SHP77 treated with DMSO at 0.1 percent for 48 hours (cell line): ENCODE results near the gene SNCA.

Source experiments
- DNase-seq: peaks from one replicate; lab custom pipeline; 2025; lab: John Stamatoyannopoulos, UW

The SNCA gene

DNA sequence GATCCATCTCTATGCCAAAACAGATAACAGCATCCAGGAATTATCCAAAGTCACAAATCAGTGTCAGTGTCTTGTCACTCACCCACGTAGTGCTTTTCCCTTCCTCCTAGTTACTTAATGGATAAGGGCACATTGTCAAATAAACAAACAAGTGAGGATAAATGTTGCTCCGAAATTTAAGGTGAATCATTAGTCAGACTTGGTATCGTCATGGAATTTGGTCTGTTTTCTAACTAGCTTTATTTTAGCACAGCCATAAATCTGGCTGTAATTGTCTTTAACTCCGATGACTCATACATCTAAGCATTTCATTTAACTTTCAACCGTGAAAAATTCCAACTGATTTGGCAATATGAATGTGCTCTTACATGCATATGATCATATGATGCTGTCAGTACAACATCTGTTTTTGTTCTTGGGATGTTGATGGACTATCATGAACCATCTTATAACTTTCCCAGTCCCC lies 83.3 kb downstream of the SNCA start:
- DNase-seq, result no peak

DNA sequence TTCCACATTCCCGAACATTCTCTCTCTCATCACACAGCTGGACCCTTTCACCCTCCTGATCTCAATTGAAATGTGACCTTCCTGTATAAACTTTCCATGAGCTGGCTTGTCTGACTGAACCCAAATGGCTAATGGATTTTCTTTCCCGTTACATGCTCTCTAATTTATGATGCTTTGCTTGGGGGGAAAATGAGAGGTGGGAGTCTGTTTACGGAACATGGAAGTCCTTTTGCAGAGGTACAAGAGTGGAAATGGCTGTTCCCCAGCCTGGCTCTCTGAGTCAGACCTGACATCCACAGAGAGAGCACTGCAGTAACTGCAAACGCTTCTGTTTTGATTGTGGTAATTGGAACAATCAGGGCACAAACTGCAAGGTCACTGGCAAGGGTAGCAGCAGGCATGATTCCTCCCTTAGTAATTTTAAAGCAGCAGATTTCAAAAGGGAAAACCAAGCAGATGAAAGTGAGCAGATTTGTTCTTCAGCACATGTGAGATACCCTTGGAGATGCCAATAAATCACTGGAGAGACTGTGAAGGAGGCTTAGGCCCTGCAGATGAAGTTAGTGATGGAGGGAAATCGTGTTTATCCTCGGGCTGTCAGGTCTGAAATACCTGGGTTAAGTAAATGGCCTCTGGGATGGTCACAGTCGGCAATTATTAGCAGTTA lies 83.9 kb downstream of the SNCA start:
- DNase-seq, result no peak

DNA sequence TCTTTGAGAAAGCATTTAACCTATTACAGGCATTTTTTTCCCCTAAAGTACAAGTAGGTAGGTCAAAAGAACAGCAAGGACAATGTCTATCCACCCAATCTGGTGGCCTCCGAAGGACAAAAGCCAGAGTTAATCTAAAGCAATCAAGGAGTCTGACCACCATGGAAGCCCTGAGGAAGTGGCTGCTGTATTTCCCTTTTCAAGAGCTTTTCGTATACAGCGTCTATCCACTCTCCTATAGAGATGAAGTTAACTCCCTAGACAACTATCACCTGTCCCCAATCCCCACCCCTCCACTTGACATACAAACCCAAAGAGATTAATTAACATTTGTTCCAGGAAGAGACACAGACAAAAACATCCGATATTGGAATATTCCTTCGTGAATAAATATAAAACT lies 85.5 kb downstream of the SNCA start:
- no peak for DNase-seq

DNA sequence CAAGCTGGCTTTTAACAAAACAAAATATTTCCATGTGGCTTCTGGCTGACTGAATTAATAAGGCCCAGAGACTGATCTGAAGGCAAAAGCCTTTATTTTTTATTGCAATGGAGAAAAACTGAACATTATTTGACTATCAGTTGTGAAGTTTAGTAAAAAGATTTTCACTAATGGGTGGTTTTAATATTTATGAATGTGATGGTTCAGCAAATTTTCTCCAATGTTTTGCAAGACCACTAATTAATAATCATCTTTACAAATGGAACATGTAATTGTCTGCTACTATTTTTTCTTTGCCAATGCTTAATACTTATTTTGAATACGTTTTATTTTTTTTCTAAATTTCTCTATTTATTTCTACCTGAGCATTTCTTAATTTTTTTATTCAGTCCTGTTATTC lies 90.6 kb downstream of the SNCA start:
- no peak for DNase-seq

DNA sequence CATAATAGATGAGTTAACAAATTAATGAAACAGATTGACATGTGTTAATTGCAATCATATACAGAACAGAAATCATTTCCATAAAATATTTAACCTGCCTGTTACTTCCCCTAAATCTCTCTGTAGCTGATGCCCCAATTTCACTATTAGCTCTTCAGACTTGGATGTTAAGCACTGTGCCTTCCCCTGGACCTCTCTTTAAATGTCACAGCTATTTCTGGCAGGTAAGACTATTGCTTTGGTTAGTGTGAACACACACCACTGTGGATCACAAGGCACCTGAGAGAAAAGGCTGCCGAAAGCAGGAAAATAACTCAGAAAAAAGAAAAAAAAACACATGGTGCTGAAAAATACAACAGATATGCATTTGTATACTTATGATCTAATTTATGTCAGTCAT lies 91.3 kb downstream of the SNCA start:
- no peak for DNase-seq

DNA sequence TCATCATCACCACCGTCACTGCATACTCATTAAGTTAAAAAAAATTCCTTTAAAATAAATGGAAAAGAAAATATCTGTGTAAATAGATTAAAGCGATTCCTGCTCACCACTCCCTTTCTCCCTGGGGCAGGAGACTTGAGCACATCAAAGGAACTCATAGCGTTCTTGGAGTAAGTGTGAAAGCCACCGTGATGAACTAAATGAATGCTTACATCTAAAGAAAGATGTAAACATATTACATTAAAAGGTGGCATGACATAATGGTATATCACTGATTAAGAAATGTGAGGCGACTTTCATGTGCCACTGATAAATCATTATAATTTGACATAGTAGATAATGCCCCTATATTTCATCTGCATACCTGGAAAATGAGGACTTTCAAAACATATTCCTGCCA lies 92.0 kb downstream of the SNCA start:
- DNase-seq, result no peak

DNA sequence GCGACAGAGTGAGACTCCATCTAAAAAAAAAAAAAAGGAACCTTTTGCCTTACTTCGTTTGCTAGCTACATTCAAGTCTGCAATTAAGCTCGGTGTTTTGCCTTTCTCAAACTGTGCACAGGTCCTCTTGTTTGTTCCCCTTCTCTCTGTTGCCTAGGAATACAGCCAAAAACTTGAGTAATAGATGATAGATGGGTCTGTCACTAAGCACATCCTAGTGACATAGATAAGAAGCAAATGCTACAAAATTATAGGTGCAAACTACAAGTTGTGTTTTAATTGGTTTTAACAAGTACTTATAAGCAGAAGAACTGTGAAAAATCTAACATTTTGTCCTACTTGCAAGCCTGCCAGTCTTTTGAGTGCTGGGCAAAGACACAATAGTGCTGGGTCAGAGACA lies 95.2 kb downstream of the SNCA start:
- DNase-seq, result no peak

DNA sequence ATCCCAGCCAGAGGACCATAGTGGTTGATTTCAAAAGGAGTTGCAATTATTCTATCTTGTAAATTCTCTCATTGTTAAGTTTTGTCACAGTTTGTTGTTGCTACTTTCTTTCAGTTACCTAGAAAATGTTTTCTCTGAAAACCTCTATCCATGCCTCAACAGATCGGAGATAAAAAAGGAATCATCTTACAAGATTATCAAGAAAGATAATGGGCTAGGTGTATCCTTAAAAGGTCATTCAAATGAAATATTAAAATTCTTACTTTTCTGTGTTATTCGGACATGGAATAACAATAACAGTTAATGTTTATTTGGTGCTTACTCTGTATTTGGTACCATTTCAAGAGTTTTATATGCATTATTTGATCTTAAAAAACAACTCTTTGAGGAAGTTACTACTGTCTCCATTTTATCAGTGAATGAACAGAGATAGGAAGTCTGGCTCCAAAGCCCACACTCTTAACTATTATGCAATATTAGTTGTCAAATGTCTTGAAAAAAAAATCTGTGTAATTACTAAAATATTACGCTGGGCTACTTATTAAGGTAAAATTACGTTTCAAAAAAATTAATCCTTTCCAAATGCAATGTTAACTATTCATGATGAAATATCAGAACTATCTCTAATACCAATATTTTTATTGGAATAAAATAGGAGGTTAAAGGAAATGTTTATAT lies 97.5 kb downstream of the SNCA start:
- no peak for DNase-seq

DNA sequence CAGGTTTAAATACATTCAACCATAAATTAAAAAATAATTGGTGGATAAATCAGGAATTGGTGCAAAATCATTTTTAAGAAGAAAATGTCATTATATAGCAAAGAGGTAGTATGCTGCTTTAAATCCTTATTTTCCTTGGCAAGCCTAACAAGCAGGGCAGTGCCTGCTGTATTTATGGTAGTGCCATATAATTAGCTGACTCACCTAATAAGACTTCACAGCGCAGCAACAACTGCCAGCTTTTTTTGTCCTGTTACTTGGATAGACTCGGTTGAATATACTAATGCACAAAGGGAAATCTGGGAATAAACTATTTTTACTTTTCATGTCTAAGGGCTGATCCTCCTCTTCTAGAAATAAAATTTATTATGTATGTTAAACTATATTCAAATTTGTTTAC lies 99.1 kb downstream of the SNCA start:
- no peak for DNase-seq

DNA sequence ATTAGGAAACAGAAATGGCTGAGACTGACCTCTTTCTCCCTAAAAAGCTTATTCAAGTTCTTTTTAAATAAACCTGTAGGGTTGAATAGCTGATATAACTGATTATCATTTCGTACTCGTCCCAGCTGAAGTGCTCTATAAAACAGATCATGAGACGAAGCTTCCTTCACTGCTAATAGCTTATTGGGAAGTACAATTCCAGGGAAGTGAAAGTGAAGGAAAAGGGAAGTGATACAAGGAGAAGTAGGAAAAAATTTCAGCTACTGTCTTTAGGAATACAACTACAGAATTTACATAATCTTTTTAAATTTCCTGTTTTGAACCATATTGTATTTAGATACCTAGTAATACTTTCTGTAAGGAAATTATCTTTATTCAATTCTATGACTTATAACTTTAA lies 103.0 kb downstream of the SNCA start:
- no peak for DNase-seq

DNA sequence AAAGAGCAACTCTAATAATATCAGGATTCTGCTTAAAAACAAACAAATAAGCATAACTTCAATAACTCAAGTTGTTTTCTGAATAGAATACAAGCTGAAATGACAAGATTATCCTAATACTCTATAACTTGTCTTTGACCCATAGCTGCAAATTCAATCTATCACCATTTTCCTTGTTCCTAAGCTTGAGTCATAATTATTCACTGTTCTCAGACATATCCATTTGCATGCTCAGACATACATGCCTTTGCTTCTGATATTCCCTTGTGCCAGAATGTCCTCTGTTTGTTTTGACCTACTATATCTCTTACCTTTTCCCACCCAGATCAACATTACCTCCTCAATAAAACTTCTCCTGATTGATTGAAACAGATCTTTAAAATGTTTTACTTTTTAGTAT lies 109.7 kb downstream of the SNCA start:
- DNase-seq, result no peak

DNA sequence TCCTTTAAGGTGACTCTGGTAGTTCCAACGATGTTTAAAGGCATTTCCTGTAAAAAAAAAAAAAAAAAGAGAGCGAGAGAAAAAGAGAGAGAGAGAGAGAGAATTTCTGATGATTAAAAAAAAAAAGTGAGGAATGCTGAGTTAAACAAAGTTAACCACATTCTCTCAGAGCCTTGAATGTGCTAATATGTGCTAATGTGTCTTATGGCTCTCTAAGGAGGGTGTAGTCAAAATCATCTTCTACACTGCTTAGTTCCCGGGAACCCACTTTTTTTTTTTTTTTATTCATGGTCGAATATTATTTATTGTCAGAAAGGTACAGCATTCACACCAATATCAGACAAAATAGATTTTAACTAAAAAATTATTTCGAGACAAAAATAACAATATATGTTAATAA lies 111.7 kb downstream of the SNCA start:
- DNase-seq, result no peak

DNA sequence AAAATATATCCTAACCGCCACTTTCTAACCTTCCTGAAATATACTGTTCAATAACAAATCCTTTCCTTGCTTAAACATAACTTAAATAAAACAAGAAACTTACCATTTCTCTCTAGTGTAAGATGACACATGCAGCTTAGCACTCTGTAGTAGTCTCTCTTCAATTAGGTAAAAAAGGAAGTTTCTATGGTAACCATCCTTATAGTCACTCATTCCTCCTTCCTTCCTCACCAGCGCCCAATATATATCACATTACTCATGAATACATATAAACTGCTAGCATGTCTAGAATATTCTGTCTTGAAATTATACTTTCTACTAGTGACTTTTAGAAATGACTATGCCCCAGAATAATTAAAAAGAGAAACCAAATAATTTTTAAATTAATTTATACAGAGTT lies 112.2 kb downstream of the SNCA start:
- no peak for DNase-seq

DNA sequence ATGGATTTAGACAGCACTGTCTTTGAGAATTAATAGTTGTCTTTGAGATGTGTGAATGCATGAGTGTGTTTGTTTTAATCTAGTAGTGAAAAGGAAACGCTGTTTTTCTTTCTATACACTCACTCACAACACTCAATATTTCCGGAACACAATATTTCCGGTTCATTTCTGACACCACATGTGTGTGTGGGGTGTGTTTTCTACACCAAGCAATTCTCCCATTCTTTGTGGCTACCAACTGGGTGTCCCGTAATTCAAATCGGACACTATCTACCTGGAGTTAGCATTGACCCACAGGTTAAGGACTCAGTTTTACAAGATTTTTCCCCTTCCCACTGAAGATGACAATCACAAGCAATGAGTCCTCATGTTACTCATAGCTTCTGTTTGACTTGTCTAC lies 113.9 kb downstream of the SNCA start:
- no peak for DNase-seq

DNA sequence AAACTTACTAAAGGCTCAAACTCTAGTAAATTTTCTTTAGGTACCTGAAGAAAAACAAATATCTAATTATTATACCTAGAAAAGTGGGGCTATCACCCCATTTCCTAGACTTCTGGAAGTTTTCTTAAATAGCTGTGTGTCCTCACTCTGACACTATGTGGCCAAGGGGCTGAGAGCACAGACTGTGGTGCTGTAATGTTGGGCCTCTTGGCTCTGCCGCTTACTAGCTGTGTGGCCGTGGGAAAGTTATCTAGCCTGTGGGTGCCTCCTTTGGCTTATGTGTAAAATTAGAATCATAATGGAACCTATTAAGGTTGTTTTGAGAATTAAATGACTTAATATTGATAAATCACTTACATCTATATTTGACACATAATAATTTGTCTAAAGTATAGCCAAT lies 114.4 kb downstream of the SNCA start:
- no peak for DNase-seq

DNA sequence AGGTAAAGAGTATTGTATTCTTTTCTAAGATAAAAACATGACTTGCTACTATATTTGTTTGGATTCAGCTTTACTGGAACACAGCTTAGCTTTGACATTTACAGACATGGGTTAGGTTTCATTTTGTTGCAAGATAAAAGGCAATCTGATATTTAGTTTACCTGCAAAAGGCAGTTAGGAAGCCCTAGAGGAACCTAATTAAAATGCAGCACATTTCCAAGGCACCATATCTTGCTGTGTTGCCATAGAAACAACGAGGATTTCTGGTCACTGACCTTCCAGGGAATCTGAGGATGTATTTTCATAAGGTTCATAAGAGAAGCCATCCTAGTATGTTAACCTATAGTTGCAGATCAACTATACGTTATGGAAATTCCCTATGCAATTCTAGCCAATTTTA lies 116.0 kb downstream of the SNCA start:
- DNase-seq, result no peak

DNA sequence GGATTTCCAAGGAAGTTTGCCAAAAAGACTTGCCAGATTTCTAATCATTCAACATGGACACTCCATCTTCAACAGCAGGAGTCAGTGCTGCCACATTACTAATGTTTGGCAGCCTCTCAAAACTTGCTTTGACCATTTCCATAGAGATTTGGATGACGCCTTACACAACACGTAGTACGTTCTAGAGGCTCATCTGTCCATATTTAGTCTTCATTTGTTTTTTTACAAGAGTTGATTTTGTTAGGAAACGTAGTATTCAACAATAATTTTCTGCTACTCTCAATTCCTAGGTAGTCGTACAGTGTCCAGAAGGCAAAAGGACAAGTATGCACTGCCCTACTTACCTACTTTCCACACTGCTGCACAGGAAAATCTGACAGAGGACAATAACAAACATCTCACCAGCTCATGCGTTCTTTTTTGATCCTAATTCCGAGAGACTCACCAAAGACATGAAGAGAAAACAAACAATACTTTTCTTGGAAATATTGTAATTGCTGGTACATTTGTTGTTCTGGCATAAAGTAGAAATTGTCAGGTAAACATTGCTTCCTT lies 117.3 kb downstream of the SNCA start:
- no peak for DNase-seq

DNA sequence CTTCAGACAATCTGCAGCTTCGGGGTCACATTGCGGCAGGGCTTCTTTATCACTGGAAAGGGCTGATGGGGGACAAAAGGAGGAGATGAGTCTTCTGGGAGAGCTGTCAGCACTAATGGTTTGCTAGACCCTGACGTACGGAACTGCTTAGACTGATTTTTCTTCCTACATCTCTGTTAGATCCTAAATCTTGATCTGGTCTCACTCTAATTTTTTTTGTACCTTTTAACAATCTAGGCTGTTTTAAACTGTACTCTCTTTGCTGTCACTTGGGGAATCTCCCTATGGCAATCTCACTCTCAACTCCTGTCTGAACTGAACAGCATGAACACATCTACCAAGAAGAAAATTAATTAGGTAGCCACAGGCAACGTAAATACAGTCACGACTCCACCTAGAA lies 120.1 kb downstream of the SNCA start:
- no peak for DNase-seq

DNA sequence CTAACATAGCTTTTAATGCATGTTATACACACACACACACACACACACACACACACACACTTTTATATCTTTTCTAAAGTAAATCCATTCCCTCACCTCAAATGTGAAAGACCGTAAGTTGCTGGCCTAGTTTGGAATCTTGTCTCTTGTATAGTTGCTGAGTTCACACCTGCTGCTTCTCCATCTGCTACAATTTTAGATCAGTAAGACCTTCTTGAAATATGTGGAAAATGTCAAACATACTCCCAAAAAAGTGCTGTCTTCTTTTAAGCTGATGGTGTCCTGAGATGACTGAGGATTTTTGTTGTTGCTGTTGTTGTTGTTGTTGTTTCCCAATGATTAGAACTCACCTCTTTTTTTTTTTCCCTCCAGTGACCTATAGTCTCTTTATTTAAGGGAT lies 121.3 kb downstream of the SNCA start:
- no peak for DNase-seq

DNA sequence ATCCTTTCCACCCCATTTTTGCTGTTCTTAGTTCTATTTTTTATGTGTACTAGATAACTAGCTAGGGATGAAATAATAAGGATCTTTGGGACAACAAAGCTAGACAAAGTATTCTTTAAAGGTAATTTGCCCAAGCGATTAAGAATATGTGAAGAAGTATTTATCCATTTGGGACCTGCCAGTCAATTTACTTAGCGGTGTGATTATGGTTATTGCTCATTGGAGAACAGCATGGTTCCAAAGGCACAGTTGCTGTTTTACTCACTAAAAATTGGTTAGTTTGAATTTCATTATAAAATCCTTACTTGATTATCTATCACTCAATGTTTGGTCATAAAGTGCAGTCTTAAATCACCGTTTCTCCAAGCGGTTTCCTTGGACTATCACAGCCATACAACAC lies 124.1 kb downstream of the SNCA start:
- no peak for DNase-seq

DNA sequence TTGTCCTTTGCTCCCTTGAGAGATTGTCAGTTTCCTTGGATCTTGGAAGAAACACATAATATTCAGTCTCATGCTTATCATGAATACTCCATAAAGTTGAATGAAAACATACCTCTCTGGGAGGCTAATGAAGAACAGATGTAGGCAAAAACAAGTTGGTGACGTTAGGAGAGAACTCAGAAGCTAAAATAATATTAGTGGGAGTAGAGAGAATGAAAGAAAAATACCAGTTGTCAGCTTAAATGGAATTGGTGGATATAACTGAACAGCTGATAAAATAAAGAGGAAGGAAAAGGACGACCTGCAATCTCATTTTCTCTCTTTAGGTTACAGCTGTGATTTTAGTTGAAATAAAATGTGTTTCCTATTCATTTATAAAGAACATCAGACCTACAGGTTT lies 124.8 kb downstream of the SNCA start:
- DNase-seq, result no peak

DNA sequence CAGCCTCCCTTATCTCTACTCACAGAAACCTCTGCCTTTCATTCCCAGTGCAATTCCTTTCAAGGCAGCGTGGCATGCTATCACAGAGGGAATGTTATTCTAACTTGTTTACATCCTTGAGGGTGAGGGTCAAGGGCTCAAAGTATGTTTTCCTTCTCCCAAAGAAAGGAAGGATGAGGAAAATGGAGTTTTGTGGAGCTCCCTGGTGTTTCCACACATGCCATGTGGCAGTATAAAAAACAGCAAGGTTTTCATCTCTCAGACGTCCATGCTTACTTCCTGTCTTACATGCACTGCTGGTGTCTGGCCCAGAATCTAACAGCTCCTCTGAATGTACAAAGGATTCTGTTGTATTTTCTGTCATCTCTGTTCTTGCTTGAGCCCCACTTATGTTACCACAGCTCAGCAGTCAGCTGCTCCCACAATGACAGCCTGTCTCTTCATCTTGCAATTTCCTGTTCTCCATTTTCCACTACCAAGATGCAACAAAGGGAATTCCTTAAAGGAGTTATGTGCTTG lies 128.0 kb downstream of the SNCA start:
- DNase-seq, result no peak

DNA sequence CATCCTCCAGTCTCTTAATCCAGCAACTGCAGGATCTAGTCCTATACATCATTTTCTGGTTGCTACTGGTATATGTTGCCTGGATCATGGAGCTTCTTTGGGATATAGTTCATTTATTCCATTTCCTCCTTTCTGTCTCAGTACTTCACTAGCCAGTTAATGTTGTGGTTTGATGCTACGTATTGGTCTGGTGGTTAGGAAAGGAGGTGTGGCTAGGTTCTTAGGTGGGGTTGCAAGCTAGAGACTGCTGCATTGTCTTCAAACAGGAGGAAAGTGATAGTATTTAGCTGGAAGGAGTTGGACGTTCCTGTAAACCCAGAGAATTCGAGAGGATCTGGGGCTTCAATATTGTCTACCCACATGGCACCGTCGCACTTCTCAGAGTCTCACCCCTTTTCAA lies 129.5 kb downstream of the SNCA start:
- no peak for DNase-seq
